ENCODE data around the gene CALCOCO1. TPM values are rescaled to one million over a fixed set of nuclear protein-coding genes. Genes with fewer than 3 reads are reported as not detected.
A peak's percentile ranks its signal among the peaks of the same experiment; 100 is the strongest.

The CALCOCO1 gene
- total and polyA plus RNA-seq, 2 of the 13 experiments (the other 11 are each of a cell fraction or from before 2014, with no cell fraction given): 7.7 to 47.7 TPM

DNA sequence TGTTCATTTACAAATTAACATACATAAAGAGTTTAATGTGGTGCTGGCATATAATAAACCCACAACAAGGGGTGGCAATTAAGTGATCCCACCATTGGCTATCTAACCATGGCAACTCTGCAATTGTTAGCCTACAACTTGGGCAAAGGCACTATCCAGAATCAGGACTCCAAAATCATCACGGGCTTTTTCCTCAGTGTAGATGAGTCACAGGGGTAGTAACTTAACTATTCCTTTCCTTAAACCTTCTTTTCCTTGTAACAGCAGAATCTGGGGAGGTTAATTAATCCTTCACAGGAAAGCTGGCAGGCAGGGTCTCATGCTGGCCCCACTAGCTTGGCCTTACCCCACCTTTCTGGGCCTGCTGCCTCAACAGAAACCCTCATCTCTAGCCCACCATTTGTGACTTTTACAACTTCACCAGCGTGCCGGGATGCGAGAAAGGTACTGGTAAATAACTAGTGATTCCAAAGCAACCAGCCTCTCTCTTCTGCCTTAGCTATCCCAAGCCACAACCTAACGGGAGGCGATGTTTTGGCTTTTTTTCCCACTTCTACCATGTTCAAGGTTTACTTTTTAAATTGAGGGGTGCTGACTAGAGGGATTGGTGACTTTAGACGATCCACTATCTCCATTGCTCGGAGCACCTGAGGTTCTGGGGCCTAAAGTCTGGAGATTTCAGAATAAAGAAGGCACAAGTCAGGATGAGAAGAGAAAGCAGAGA, 52.1 kb downstream of the CALCOCO1 start:
- no peak overlapping the region for H2AFZ ChIP-seq (ENCODE audit: low read length)
- TSS peak; percentile 73 for BruUV-seq (replicated peaks)
- H3K27ac ChIP-seq (ENCODE audit: extremely low read length, insufficient read depth, low read length): peak overlapping the region; percentile 88
- H3K9me3 ChIP-seq (ENCODE audit: low read length): no peaks in the 10 kb centered on the region
- peaks cover 19% of the 10 kb centered on the region for H3K79me2 ChIP-seq (ENCODE audit: insufficient read depth, low read length)
- no peaks in the 10 kb centered on the region for H4K20me1 ChIP-seq (ENCODE audit: insufficient read depth, low read length)
- peak overlapping the region; percentile 82 for H3K9ac ChIP-seq (ENCODE audit: insufficient read depth, low read depth, low read length)
- H3K4me2 ChIP-seq (ENCODE audit: low read depth, low read length): peak overlapping the region; percentile 83
- 31% methylated on average over 8 of the region's 8 CpGs for WGBS (ENCODE audit: low lambda C conversion rate)
- peaks cover 0 to 12% of the 10 kb centered on the region in 2 experiments; a peak in 1 of 5 replicates for H3K27me3 ChIP-seq (ENCODE audit: control insufficient read depth in 1 of 2, insufficient read depth in 2 of 2, low read length in 2 of 2)
- H3K4me3 ChIP-seq (replicated peaks in 1 of 3; ENCODE audit: insufficient read depth in 1 of 3, low read depth in 2 of 3, low read length in 3 of 3): peak overlapping the region; percentile 60 to 79 (median 64)
- H3K36me3 ChIP-seq (replicated peaks in 1 of 2; ENCODE audit: control insufficient read depth in 1 of 2, insufficient read depth in 2 of 2, low read length in 2 of 2): peaks cover 0 to 23% of the 10 kb centered on the region in 2 experiments; a peak in 4 of 5 replicates
- FAIRE-seq (peak; percentile 43), DNase-seq (ENCODE audit: low spot score) (no peak), ATAC-seq (no peak)
- CTCF ChIA-PET (ENCODE audit: low intra/inter-chr PET ratio, low total read pairs): interaction anchor here (0.8 to 3.0 kb wide), 4 partner anchors 16 to 137 kb away, joined by 3 to 76 read pairs (median 4); partner anchors contain the start of gene ATF7
- POLR2A ChIA-PET: interaction anchor here (0.6 to 4.0 kb wide), 22 partner anchors 9 to 605 kb away, joined by 3 to 65 read pairs (median 4); partner anchors contain the start of genes ATF7, CBX5, HNRNPA1 and TARBP2
- intact Hi-C loops (cut with micrococcal nuclease; ENCODE audit: unreplicated experiment) (loop anchor here (5.0 kb wide), 1 partner anchor 33 kb away; no protein-coding TSS in a partner anchor), in situ Hi-C loops (cut with HindIII; ENCODE audit: extremely low pct_ligation_motif_present, low pct_unique_long_range_greater_than_20kb) (loop anchor here (5.0 kb wide), 2 partner anchors 48 to 133 kb away; partner anchors contain the start of gene ATF7)
- peaks cover 25% of the 10 kb centered on the region for H3K4me1 ChIP-seq (ENCODE audit: insufficient read depth, low read length)
- TF ChIP-seq ISX (CRISPR knock-in tag; conservative IDR thresholded peaks at IDR 0.05): no peak
- TF ChIP-seq, protein P1, sequence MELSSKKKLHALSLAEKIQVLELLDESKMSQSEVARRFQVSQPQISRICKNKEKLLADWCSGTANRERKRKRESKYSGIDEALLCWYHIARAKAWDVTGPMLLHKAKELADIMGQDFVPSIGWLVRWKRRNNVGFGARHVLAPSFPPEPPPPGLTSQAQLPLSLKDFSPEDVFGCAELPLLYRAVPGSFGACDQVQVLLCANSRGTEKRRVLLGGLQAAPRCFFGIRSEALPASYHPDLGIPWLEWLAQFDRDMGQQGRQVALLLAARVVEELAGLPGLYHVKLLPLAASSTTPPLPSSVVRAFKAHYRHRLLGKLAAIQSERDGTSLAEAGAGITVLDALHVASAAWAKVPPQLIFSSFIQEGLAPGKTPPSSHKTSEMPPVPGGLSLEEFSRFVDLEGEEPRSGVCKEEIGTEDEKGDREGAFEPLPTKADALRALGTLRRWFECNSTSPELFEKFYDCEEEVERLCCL (CRISPR knock-in tag; IDR thresholded peaks at IDR 0.05; ENCODE audit: borderline replicate concordance): no peak
- TF ChIP-seq ZSCAN9 (CRISPR knock-in tag; IDR thresholded peaks at IDR 0.05; ENCODE audit: borderline replicate concordance): no peak
- TF ChIP-seq RBFOX2 (IDR thresholded peaks at IDR 0.05; ENCODE audit: low read depth, low read length): no peak; the same call in 1 of the 2 replicates
- TF ChIP-seq SETDB1 (CRISPR knock-in tag; IDR thresholded peaks at IDR 0.05; ENCODE audit: borderline replicate concordance): no peak
- TF ChIP-seq, protein P2, sequence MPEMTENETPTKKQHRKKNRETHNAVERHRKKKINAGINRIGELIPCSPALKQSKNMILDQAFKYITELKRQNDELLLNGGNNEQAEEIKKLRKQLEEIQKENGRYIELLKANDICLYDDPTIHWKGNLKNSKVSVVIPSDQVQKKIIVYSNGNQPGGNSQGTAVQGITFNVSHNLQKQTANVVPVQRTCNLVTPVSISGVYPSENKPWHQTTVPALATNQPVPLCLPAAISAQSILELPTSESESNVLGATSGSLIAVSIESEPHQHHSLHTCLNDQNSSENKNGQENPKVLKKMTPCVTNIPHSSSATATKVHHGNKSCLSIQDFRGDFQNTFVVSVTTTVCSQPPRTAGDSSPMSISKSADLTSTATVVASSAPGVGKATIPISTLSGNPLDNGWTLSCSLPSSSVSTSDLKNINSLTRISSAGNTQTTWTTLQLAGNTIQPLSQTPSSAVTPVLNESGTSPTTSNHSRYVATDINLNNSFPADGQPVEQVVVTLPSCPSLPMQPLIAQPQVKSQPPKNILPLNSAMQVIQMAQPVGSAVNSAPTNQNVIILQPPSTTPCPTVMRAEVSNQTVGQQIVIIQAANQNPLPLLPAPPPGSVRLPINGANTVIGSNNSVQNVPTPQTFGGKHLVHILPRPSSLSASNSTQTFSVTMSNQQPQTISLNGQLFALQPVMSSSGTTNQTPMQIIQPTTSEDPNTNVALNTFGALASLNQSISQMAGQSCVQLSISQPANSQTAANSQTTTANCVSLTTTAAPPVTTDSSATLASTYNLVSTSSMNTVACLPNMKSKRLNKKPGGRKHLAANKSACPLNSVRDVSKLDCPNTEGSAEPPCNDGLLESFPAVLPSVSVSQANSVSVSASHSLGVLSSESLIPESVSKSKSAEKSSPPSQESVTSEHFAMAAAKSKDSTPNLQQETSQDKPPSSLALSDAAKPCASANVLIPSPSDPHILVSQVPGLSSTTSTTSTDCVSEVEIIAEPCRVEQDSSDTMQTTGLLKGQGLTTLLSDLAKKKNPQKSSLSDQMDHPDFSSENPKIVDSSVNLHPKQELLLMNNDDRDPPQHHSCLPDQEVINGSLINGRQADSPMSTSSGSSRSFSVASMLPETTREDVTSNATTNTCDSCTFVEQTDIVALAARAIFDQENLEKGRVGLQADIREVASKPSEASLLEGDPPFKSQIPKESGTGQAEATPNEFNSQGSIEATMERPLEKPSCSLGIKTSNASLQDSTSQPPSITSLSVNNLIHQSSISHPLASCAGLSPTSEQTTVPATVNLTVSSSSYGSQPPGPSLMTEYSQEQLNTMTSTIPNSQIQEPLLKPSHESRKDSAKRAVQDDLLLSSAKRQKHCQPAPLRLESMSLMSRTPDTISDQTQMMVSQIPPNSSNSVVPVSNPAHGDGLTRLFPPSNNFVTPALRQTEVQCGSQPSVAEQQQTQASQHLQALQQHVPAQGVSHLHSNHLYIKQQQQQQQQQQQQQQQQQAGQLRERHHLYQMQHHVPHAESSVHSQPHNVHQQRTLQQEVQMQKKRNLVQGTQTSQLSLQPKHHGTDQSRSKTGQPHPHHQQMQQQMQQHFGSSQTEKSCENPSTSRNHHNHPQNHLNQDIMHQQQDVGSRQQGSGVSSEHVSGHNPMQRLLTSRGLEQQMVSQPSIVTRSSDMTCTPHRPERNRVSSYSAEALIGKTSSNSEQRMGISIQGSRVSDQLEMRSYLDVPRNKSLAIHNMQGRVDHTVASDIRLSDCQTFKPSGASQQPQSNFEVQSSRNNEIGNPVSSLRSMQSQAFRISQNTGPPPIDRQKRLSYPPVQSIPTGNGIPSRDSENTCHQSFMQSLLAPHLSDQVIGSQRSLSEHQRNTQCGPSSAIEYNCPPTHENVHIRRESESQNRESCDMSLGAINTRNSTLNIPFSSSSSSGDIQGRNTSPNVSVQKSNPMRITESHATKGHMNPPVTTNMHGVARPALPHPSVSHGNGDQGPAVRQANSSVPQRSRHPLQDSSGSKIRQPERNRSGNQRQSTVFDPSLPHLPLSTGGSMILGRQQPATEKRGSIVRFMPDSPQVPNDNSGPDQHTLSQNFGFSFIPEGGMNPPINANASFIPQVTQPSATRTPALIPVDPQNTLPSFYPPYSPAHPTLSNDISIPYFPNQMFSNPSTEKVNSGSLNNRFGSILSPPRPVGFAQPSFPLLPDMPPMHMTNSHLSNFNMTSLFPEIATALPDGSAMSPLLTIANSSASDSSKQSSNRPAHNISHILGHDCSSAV (CRISPR knock-in tag; IDR thresholded peaks at IDR 0.05; ENCODE audit: borderline replicate concordance): no peak
- no peak for TF ChIP-seq ZNF629 (CRISPR knock-in tag; conservative IDR thresholded peaks at IDR 0.05)

All from HepG2 (cell line).